Left lobe of liver (tissue), 2 donors: ENCODE results near the gene GLI3. TPM values are rescaled to one million over a fixed set of nuclear protein-coding genes. Genes with fewer than 3 reads are reported as not detected.

Experiments used
- ATAC-seq: fragments of 200-7000 bp; cut with Tn5 transposase; one replicate; pipeline ENCODE4 v1.9.1; 2020; ENCODE audit warnings: mild to moderate bottlenecking, moderate library complexity
- DNase-seq: peaks from one replicate; pipeline ENCODE4 v3.0.0-alpha.2; 2020; ENCODE audit warnings: low spot score
- total RNA-seq: library from RNA; stranded (reverse); gene quantifications from one replicate; pipeline ENCODE4 v1.2.1, GENCODE V29; 2021
- donor health status: DM: no; HTN: no; CAD: no; lungs with moderate emphysema.
- donor health status: DM: no; HTN: yes; CAD: no.

GLI3 gene
- total RNA-seq, 1 donor from 2014 or later, result 0.88 TPM

- DNase-seq, result no peak
- ATAC-seq, result no peak
Observed at GRCh38 chr7:42090056-42090455, 147.0 kb downstream of the GLI3 start.

GRCh38 chr7:42087616-42088015, 149.4 kb downstream of the GLI3 start:
- DNase-seq, result no peak
- no peak for ATAC-seq

- peak; percentile 94 for ATAC-seq
Observed at GRCh38 chr7:42085531-42085930, 151.5 kb downstream of the GLI3 start.

GRCh38 chr7:42084263-42084662, 152.7 kb downstream of the GLI3 start:
- no peak for DNase-seq
- no peak for ATAC-seq

More at GRCh38 chr7:42085531-42085930, 151.5 kb downstream of the GLI3 start:
- DNase-seq, result peak; percentile 63

GRCh38 chr7:42083284-42083683, 153.7 kb downstream of the GLI3 start:
- ATAC-seq (no peak), DNase-seq (no peak)

- ATAC-seq (no peak), DNase-seq (no peak)
Observed at GRCh38 chr7:42082144-42082543, 154.9 kb downstream of the GLI3 start.

GRCh38 chr7:42081671-42082070, 155.3 kb downstream of the GLI3 start:
- no peak for ATAC-seq
- no peak for DNase-seq

- no peak for DNase-seq
- ATAC-seq, result no peak
Observed at GRCh38 chr7:42080841-42081586, 156.0 kb downstream of the GLI3 start.

GRCh38 chr7:42077271-42078135, 159.5 kb downstream of the GLI3 start:
- DNase-seq, result no peak

GRCh38 chr7:42076870-42077269, 160.1 kb downstream of the GLI3 start:
- DNase-seq, result no peak
- no peak for ATAC-seq

More at GRCh38 chr7:42077271-42078135, 159.5 kb downstream of the GLI3 start:
- ATAC-seq, result no peak

GRCh38 chr7:42075418-42075817, 161.6 kb downstream of the GLI3 start:
- ATAC-seq (no peak), DNase-seq (no peak)

GRCh38 chr7:42074076-42074475, 162.9 kb downstream of the GLI3 start:
- DNase-seq (peak; percentile 56), ATAC-seq (peak; percentile 95)

- ATAC-seq (no peak), DNase-seq (no peak)
Observed at GRCh38 chr7:42071372-42072261, 165.4 kb downstream of the GLI3 start.

GRCh38 chr7:42070068-42070467, 166.9 kb downstream of the GLI3 start:
- DNase-seq, result no peak
- no peak for ATAC-seq

- DNase-seq (no peak), ATAC-seq (no peak)
Observed at GRCh38 chr7:42069590-42069989, 167.4 kb downstream of the GLI3 start.

- DNase-seq (no peak), ATAC-seq (no peak)
Observed at GRCh38 chr7:42068554-42069280, 168.3 kb downstream of the GLI3 start.

GRCh38 chr7:42065942-42066341, 171.1 kb downstream of the GLI3 start:
- no peak for DNase-seq
- ATAC-seq, result no peak

- DNase-seq, result no peak
- no peak for ATAC-seq
Observed at GRCh38 chr7:42065015-42065414, 172.0 kb downstream of the GLI3 start.

- DNase-seq (no peak), ATAC-seq (no peak)
Observed at GRCh38 chr7:42064534-42064933, 172.5 kb downstream of the GLI3 start.

- ATAC-seq (no peak), DNase-seq (no peak)
Observed at GRCh38 chr7:42059275-42059674, 177.7 kb downstream of the GLI3 start.
